Parathyroid adenoma (tissue), 2 donors: Measurements from ENCODE around the gene ADO.

Experiments
- H2AFZ ChIP-seq: fragments of 300-600 bp; sonication (generic); one replicate; pipeline ENCODE4 v1.7.0; 2017; ENCODE audit warnings: antibody characterized with exemption, mild to moderate bottlenecking
- H3K27ac ChIP-seq: fragments of 300-600 bp; sonication (generic); one replicate; pipeline ENCODE4 v1.7.0; 2017
- H3K27me3 ChIP-seq: fragments of 300-600 bp; sonication (generic); one replicate; pipeline ENCODE4 v1.7.0; 2017; ENCODE audit warnings: low read length; ENCODE audit not compliant: control insufficient read depth, insufficient read depth
- H3K36me3 ChIP-seq: fragments of 300-600 bp; sonication (generic); one replicate; pipeline ENCODE4 v1.7.0; 2017; ENCODE audit warnings: low read length; ENCODE audit not compliant: control insufficient read depth, insufficient read depth
- H3K4me1 ChIP-seq: fragments of 300-600 bp; sonication (generic); one replicate; pipeline ENCODE4 v1.7.0; 2017; ENCODE audit warnings: control low read depth
- H3K4me2 ChIP-seq: fragments of 300-600 bp; sonication (generic); one replicate; pipeline ENCODE4 v1.7.0; 2017; ENCODE audit warnings: low read length
- H3K4me3 ChIP-seq: fragments of 300-600 bp; sonication (generic); one replicate; pipeline ENCODE4 v1.7.0; 2017; ENCODE audit warnings: low read depth, low read length
- H3K79me2 ChIP-seq: fragments of 300-600 bp; sonication (generic); one replicate; pipeline ENCODE4 v1.7.0; 2017; ENCODE audit warnings: control low read depth
- H3K9ac ChIP-seq: fragments of 300-600 bp; sonication (generic); one replicate; pipeline ENCODE4 v1.7.0; 2017; ENCODE audit warnings: mild to moderate bottlenecking
- H3K9me3 ChIP-seq: fragments of 300-600 bp; sonication (generic); one replicate; pipeline ENCODE4 v1.7.0; 2017; ENCODE audit warnings: low read length; ENCODE audit not compliant: control insufficient read depth
- TF ChIP-seq, protein P1 (sequence below): fragments of 300-600 bp; sonication (generic); IDR thresholded peaks from one replicate; pipeline ENCODE4 v1.7.0; 2017; ENCODE audit warnings: antibody characterized with exemption, mild to moderate bottlenecking
- donor health status: primary hyperparathyroidism.

The ADO gene

GRCh38 chr10:62760401-62760800 lies 44.1 kb upstream of the ADO start:
- H3K27me3 ChIP-seq, result no peaks in the 10 kb centered on the region
- H3K4me3 ChIP-seq, result no peak overlapping the region
- H3K9ac ChIP-seq, result no peak overlapping the region
- H3K4me1 ChIP-seq, result no peaks in the 10 kb centered on the region
- no peaks in the 10 kb centered on the region for H3K36me3 ChIP-seq
- H3K79me2 ChIP-seq, result no peaks in the 10 kb centered on the region
- no peak overlapping the region for H3K4me2 ChIP-seq
- TF ChIP-seq, protein P1, sequence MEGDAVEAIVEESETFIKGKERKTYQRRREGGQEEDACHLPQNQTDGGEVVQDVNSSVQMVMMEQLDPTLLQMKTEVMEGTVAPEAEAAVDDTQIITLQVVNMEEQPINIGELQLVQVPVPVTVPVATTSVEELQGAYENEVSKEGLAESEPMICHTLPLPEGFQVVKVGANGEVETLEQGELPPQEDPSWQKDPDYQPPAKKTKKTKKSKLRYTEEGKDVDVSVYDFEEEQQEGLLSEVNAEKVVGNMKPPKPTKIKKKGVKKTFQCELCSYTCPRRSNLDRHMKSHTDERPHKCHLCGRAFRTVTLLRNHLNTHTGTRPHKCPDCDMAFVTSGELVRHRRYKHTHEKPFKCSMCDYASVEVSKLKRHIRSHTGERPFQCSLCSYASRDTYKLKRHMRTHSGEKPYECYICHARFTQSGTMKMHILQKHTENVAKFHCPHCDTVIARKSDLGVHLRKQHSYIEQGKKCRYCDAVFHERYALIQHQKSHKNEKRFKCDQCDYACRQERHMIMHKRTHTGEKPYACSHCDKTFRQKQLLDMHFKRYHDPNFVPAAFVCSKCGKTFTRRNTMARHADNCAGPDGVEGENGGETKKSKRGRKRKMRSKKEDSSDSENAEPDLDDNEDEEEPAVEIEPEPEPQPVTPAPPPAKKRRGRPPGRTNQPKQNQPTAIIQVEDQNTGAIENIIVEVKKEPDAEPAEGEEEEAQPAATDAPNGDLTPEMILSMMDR, result no peak
- no peak overlapping the region for H2AFZ ChIP-seq
- H3K27ac ChIP-seq, result peak overlapping the region; percentile 29
- no peaks in the 10 kb centered on the region for H3K9me3 ChIP-seq

- TF ChIP-seq, protein P1, result no peak
Observed at GRCh38 chr10:62761115-62761514, 43.4 kb upstream of the ADO start.

DNA sequence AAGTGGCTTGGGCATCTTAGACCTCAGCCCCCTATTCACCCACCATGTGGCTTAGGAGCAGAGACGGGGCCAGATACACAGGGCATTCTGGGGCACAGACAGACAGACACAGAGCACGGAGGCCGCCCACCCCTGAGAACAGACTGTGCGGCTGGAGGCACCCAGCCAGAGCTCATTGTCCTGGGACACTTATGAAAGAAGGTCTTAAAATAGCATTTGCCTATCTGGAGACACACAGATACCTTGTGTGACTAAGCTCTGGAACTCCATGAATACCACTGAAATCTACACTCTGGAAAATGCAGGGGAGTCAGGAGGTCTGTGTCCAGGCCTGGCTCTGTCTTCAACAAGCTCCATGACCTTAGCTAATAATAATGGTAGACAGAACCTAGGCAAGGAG lies 41.4 kb upstream of the ADO start:
- Histone ChIP-seq H3K9me3 (no peaks in the 10 kb centered on the region), H3K4me1 (no peaks in the 10 kb centered on the region), H3K36me3 (no peaks in the 10 kb centered on the region), H2AFZ (no peak overlapping the region), H3K27ac (no peak overlapping the region), H3K27me3 (no peaks in the 10 kb centered on the region), H3K79me2 (no peaks in the 10 kb centered on the region), H3K4me3 (no peak overlapping the region), H3K4me2 (no peak overlapping the region), H3K9ac (no peak overlapping the region)
- TF ChIP-seq, protein P1, result no peak

More at GRCh38 chr10:62761115-62761514, 43.4 kb upstream of the ADO start:
- Histone ChIP-seq H3K4me1 (no peaks in the 10 kb centered on the region), H3K4me3 (no peak overlapping the region), H3K79me2 (no peaks in the 10 kb centered on the region), H3K9me3 (no peaks in the 10 kb centered on the region), H2AFZ (no peak overlapping the region), H3K27ac (no peak overlapping the region), H3K36me3 (no peaks in the 10 kb centered on the region), H3K4me2 (no peak overlapping the region), H3K27me3 (no peaks in the 10 kb centered on the region), H3K9ac (no peak overlapping the region)

DNA sequence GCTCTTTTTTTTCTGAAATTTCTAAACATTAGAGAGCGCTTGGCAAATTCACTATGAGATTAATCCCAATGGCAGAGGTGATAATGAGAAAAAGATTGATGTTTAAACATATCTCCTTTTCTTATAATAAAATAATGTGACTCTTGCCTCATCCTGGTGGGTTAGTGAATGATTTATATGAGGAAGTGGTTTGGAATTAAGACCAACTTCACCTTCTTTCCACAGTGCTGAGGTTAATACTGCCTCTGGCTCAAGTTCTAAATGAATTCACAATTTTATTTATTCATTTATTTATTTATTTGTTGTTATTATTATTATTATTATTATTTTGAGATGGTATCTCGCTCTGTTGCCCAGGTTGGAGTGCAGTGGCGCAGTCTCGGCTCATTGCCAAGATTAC lies 40.5 kb upstream of the ADO start:
- no peaks in the 10 kb centered on the region for H3K27me3 ChIP-seq
- H3K79me2 ChIP-seq, result no peaks in the 10 kb centered on the region
- no peaks in the 10 kb centered on the region for H3K9me3 ChIP-seq
- no peak overlapping the region for H3K4me3 ChIP-seq
- no peak overlapping the region for H3K4me2 ChIP-seq
- no peak overlapping the region for H3K27ac ChIP-seq
- H3K4me1 ChIP-seq, result no peaks in the 10 kb centered on the region
- TF ChIP-seq, protein P1, result no peak
- H3K36me3 ChIP-seq, result no peaks in the 10 kb centered on the region
- no peak overlapping the region for H3K9ac ChIP-seq
- H2AFZ ChIP-seq, result no peak overlapping the region

GRCh38 chr10:62765726-62766125 lies 38.8 kb upstream of the ADO start:
- H3K9ac ChIP-seq, result no peak overlapping the region
- H3K9me3 ChIP-seq, result no peaks in the 10 kb centered on the region
- no peak overlapping the region for H3K27ac ChIP-seq
- no peak overlapping the region for H2AFZ ChIP-seq
- no peaks in the 10 kb centered on the region for H3K79me2 ChIP-seq
- H3K4me3 ChIP-seq, result no peak overlapping the region
- TF ChIP-seq, protein P1, result no peak
- no peaks in the 10 kb centered on the region for H3K27me3 ChIP-seq
- no peaks in the 10 kb centered on the region for H3K36me3 ChIP-seq
- H3K4me1 ChIP-seq, result no peaks in the 10 kb centered on the region
- H3K4me2 ChIP-seq, result no peak overlapping the region
